Lung (tissue), 12 donors: ENCODE data around the gene ATP1B1. TPM values are rescaled to one million over a fixed set of nuclear protein-coding genes. Genes with fewer than 3 reads are reported as not detected.

Source experiments
- ATAC-seq: fragments of 200-7000 bp; cut with Tn5 transposase; one replicate; pipeline ENCODE4 v1.9.1; 2020; ENCODE audit warnings: moderate number of reproducible peaks; ENCODE audit not compliant: insufficient read depth, low FRiP score
- DNase-seq, 3 donors: peaks; one replicate each; pipeline ENCODE4 v3.0.0-alpha.2; 2013 to 2017
- H3K27ac ChIP-seq, 2 donors: one replicate each; pipeline ENCODE4 v1.5.1; 2013; ENCODE audit warnings: mild to moderate bottlenecking in 2 of 2, moderate library complexity in 2 of 2, control low read depth in 1 of 2, inconsistent platforms in 1 of 2, low read depth in 1 of 2, low read length in 1 of 2
- H3K27me3 ChIP-seq, 3 donors: one replicate each; pipeline ENCODE4 v1.5.1; 2013; ENCODE audit warnings: low read length in 2 of 3; ENCODE audit not compliant: control insufficient read depth in 3 of 3, insufficient read depth in 3 of 3
- H3K36me3 ChIP-seq, 4 donors: one replicate each; pipeline ENCODE4 v1.5.1; 2013; ENCODE audit warnings: low read length in 4 of 4, mild to moderate bottlenecking in 1 of 4, moderate library complexity in 1 of 4; ENCODE audit not compliant: control insufficient read depth in 4 of 4, insufficient read depth in 4 of 4
- H3K4me1 ChIP-seq, 5 donors: one replicate each; pipeline ENCODE4 v1.5.1; 2013; ENCODE audit warnings: low read length in 5 of 5, mild to moderate bottlenecking in 2 of 5, moderate library complexity in 1 of 5; ENCODE audit not compliant: control insufficient read depth in 5 of 5, insufficient read depth in 5 of 5
- H3K4me3 ChIP-seq: one replicate; pipeline ENCODE4 v1.5.1; 2013; ENCODE audit warnings: mild to moderate bottlenecking, control low read depth, moderate library complexity
- H3K9ac ChIP-seq, 2 donors: one replicate each; pipeline ENCODE4 v1.5.1; 2013; ENCODE audit warnings: low read length in 2 of 2, control low read depth in 1 of 2; ENCODE audit not compliant: insufficient read depth in 1 of 2
- H3K9me3 ChIP-seq, 4 donors: one replicate each; pipeline ENCODE4 v1.5.1; 2013; ENCODE audit warnings: low read length in 3 of 4, mild to moderate bottlenecking in 1 of 4, moderate library complexity in 1 of 4; ENCODE audit not compliant: control insufficient read depth in 4 of 4, insufficient read depth in 3 of 4
- CTCF ChIP-seq: IDR thresholded peaks from 2 replicates; pipeline ENCODE4 v1.5.1; 2012; ENCODE audit warnings: mild to moderate bottlenecking; ENCODE audit errors: control extremely low read depth, extremely low read depth
- WGBS, 2 donors: extraction: QIAGEN DNeasy Blood & Tissue Kit; methylation state at CpG; one replicate each; pipeline ENCODE4 v1.1.7; 2013; 5-methylcytosine and 5-hydroxymethylcytosine counted together
- polyA plus RNA-seq, 2 donors: library from polyadenylated mRNA; stranded (reverse); fragments of 200-250 nt; gene quantifications; one replicate each; pipeline ENCODE4 v1.2.1, GENCODE V29; 2013
- total RNA-seq, 2 donors: library from RNA; depleted of rRNA in 1 of 2; stranded (reverse); fragments of >200 nt in 1 of 2; gene quantifications; one replicate each; pipeline ENCODE4 v1.2.1, GENCODE V29; 2014 to 2021
- donor health status: control.
- donor health status: control.
- donor health status: Bipolar disorder and iron deficiency.
- donor health status: healthy.
- donor health status: DM: yes; HTN: yes; CAD: no.

The ATP1B1 gene
- total and polyA plus RNA-seq, 4 donors, result 105 to 226 (median 167) TPM

DNA sequence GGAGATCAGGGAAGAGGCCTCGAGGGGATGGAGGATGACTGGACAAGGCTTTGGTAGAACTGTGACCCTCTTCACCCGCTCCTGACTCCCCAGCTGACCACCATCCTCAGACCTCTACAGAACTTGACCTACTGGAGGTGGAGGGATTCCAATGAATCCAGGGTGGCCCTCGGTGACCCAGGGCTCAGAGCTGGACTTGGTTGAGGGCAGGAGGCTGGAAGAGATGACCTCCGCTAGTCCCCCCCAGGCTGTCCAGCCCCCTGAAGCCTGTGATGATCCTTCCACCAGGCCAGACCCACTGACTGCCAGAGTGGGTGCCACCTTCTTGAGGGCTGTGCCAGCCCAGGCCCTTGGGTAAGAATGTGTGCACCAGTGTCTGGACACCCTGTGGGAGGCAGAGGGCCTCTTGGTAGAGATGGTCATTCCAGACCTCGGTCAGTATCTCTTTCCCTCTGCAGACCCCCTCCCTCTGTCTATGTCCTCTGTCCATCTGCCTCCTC, 44.9 kb downstream of the ATP1B1 start:
- Histone ChIP-seq H3K27me3 (no peaks in the 10 kb centered on the region), H3K27ac (no peak overlapping the region), H3K9me3 (peaks cover 0 to 2% (median 0%) of the 10 kb centered on the region in 4 donors), H3K9ac (no peak overlapping the region), H3K4me1 (peaks cover 0 to 2% (median 0%) of the 10 kb centered on the region in 5 donors), H3K4me3 (no peak overlapping the region), H3K36me3 (no peaks in the 10 kb centered on the region)
- ATAC-seq (no peak), DNase-seq (no peak)
- WGBS, 2 donors, result 95 to 96% methylated on average over 5 of the region's 5 CpGs
- TF ChIP-seq CTCF, result no peak

DNA sequence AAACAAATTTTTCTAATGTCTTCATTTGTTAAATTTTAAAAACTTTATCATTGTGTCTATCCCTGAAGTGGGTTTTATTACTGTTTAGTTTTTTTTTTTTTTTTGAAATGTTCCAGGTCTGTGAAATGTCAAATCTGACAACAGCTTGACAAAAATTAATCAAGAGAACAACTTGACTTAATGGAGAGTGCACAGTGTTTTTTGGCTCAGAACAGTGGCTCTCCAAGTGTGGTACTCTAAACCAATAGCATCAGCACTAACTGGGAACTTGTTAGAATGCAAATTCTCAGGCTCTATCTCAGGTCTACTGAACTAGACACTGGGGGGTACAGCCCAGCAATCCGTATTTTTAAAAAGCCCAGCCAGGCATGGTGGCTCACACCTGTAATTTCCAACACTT, 49.2 kb downstream of the ATP1B1 start:
- 93 to 94% methylated on average over 1 of the region's 1 CpG for WGBS, 2 donors
- peaks cover 0 to 2% (median 0%) of the 10 kb centered on the region in 4 donors for H3K9me3 ChIP-seq
- no peak for ATAC-seq

GRCh38 chr1:169156580-169156979, 50.1 kb downstream of the ATP1B1 start:
- Histone ChIP-seq H3K9ac (no peak overlapping the region), H3K9me3 (no peaks in the 10 kb centered on the region), H3K4me3 (no peak overlapping the region), H3K4me1 (peaks cover 0 to 4% (median 0%) of the 10 kb centered on the region in 5 donors), H3K27ac (no peak overlapping the region), H3K27me3 (no peaks in the 10 kb centered on the region), H3K36me3 (peaks cover 0 to 3% (median 0%) of the 10 kb centered on the region in 4 donors)
- ATAC-seq, result no peak
- 78 to 79% methylated on average over 3 of the region's 3 CpGs for WGBS, 2 donors
- no peak for TF ChIP-seq CTCF
- no peak for DNase-seq

More for the DNA sequence above, 49.2 kb downstream of the ATP1B1 start:
- Histone ChIP-seq H3K27me3 (no peaks in the 10 kb centered on the region), H3K27ac (no peak overlapping the region), H3K36me3 (peaks cover 0 to 3% (median 0%) of the 10 kb centered on the region in 4 donors), H3K4me3 (no peak overlapping the region), H3K9ac (no peak overlapping the region), H3K4me1 (peaks cover 0 to 2% (median 0%) of the 10 kb centered on the region in 5 donors)
- no peak for TF ChIP-seq CTCF
- no peak for DNase-seq

- DNase-seq, result no peak
- H3K9ac ChIP-seq, result no peak overlapping the region
- H3K36me3 ChIP-seq, result peaks cover 0 to 3% (median 0%) of the 10 kb centered on the region in 4 donors
- ATAC-seq, result no peak
- TF ChIP-seq CTCF, result no peak
- 86 to 90% methylated on average over 3 of the region's 3 CpGs for WGBS, 2 donors
- H3K27me3 ChIP-seq, result no peaks in the 10 kb centered on the region
- no peaks in the 10 kb centered on the region for H3K9me3 ChIP-seq
- H3K4me1 ChIP-seq, result peaks cover 0 to 4% (median 0%) of the 10 kb centered on the region in 5 donors
- no peak overlapping the region for H3K4me3 ChIP-seq
- peak overlapping the region in 1 of 2 donors; percentile 26 for H3K27ac ChIP-seq
Measured at GRCh38 chr1:169160845-169161495, 54.5 kb downstream of the ATP1B1 start.
